ENCODE results near the gene UBA5. TPM values are rescaled to one million over a fixed set of nuclear protein-coding genes. Genes with fewer than 3 reads are reported as not detected.

UBA5 gene
- total and polyA plus RNA-seq, 2 of the 13 experiments (the other 11 are each of a cell fraction or from before 2014, with no cell fraction given), result 30.2 to 46.8 TPM

DNA sequence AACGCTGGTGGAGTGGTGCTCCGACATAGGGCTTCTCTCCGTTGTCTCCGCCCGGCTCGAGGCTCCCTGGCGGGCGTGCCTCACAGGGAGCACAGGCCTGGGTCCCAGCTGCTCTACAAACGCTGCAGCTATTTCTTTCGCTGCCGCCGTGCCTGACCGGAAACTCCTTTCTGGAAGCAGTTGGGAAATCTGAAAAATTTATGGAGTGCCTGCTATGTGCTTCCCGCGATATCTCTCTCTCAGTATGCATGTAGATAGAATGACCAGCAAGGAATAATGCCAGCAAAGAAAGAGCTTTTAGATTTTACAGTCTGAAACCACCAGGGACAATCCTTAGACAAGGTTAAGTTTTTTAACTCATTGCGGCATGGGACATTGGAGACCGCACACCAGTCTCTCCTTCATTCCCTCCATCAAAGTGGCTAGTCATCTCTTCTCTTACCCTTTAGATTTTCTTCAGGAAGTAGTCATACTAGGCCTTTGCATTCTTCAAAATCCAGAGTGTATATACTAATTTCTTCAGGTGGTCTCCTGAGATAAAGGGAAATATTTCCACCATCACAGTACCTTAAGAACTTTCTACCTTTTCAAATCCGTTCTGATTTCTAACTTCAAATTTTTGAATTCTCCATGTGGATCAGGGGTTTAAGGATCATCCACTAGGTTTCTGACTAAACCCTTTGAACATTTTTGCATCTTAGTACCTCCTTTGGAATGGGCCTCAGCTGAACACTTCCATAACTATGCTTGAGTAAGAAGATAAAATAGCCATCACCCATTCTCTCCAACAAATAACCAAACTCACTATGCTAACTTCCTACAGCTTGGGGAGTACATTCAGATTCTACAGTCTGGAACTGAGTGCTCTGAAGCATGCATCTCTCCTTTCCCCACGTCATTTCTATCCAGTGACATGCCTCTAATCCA is 63.2 kb downstream of the UBA5 start (continued):
- TF ChIP-seq ELF1 (CRISPR knock-in tag; IDR thresholded peaks at IDR 0.05), result peak; percentile 48
- TF ChIP-seq ZNF607 (CRISPR knock-in tag; IDR thresholded peaks at IDR 0.05; ENCODE audit: borderline replicate concordance), result no peak
- TF ChIP-seq ZNF326 (CRISPR knock-in tag; IDR thresholded peaks at IDR 0.05; ENCODE audit: borderline replicate concordance), result no peak
- TF ChIP-seq ZNF331 (CRISPR knock-in tag; IDR thresholded peaks at IDR 0.05), result peak; percentile 52; the same call in 1 of the 2 replicates
- TF ChIP-seq ZNF788 (CRISPR knock-in tag; IDR thresholded peaks at IDR 0.05; ENCODE audit: borderline replicate concordance), result peak; percentile 54; the same call in 1 of the 2 replicates
- TF ChIP-seq THAP11 (CRISPR knock-in tag; IDR thresholded peaks at IDR 0.05), result 0 out of 2 replicates have a peak, but pooled peaks have one; percentile 7
- 0 out of 2 replicates have a peak, but pooled peaks have one; percentile 62 for TF ChIP-seq SPEN (CRISPR knock-in tag; IDR thresholded peaks at IDR 0.05; ENCODE audit: low read depth)
- TF ChIP-seq TAF1 (CRISPR knock-in tag; IDR thresholded peaks at IDR 0.05), result peak; percentile 77; the same call in 1 of the 2 replicates
- peak; percentile 44; the same call in 1 of the 2 replicates for TF ChIP-seq HOXA3 (CRISPR knock-in tag; IDR thresholded peaks at IDR 0.05)
- TF ChIP-seq, protein P1, sequence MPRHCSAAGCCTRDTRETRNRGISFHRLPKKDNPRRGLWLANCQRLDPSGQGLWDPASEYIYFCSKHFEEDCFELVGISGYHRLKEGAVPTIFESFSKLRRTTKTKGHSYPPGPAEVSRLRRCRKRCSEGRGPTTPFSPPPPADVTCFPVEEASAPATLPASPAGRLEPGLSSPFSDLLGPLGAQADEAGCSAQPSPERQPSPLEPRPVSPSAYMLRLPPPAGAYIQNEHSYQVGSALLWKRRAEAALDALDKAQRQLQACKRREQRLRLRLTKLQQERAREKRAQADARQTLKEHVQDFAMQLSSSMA (CRISPR knock-in tag; IDR thresholded peaks at IDR 0.05), result no peak
- TF ChIP-seq ZNF703 (CRISPR knock-in tag; IDR thresholded peaks at IDR 0.05; ENCODE audit: borderline replicate concordance), result no peak
- TF ChIP-seq ZNF724P (CRISPR knock-in tag; IDR thresholded peaks at IDR 0.05; ENCODE audit: borderline replicate concordance), result peak; percentile 29; the same call in 1 of the 2 replicates
- TF ChIP-seq ZFY (CRISPR knock-in tag; IDR thresholded peaks at IDR 0.05), result peak; percentile 43; the same call in 1 of the 2 replicates
- 0 out of 2 replicates have a peak, but pooled peaks have one; percentile 52 for TF ChIP-seq ZNF552 (CRISPR knock-in tag; IDR thresholded peaks at IDR 0.05; ENCODE audit: borderline replicate concordance)
- no peak for TF ChIP-seq REXO4 (CRISPR knock-in tag; IDR thresholded peaks at IDR 0.05; ENCODE audit: borderline replicate concordance)
- TF ChIP-seq CEBPG (CRISPR knock-in tag; IDR thresholded peaks at IDR 0.05), result peak; percentile 50; the same call in 1 of the 2 replicates
- no peak for TF ChIP-seq CBX2 (IDR thresholded peaks at IDR 0.05; ENCODE audit: low read depth, low read length)
- no peak for TF ChIP-seq CBX2 (CRISPR knock-in tag; IDR thresholded peaks at IDR 0.05; ENCODE audit: low read depth)
- no peak for TF ChIP-seq MED13 (CRISPR knock-in tag; IDR thresholded peaks at IDR 0.05)
- TF ChIP-seq RXRA (CRISPR knock-in tag; IDR thresholded peaks at IDR 0.05), result peak; percentile 46; the same call in 1 of the 2 replicates
- no peak for TF ChIP-seq ARNTL (CRISPR knock-in tag; IDR thresholded peaks at IDR 0.05)
- TF ChIP-seq, protein P2, sequence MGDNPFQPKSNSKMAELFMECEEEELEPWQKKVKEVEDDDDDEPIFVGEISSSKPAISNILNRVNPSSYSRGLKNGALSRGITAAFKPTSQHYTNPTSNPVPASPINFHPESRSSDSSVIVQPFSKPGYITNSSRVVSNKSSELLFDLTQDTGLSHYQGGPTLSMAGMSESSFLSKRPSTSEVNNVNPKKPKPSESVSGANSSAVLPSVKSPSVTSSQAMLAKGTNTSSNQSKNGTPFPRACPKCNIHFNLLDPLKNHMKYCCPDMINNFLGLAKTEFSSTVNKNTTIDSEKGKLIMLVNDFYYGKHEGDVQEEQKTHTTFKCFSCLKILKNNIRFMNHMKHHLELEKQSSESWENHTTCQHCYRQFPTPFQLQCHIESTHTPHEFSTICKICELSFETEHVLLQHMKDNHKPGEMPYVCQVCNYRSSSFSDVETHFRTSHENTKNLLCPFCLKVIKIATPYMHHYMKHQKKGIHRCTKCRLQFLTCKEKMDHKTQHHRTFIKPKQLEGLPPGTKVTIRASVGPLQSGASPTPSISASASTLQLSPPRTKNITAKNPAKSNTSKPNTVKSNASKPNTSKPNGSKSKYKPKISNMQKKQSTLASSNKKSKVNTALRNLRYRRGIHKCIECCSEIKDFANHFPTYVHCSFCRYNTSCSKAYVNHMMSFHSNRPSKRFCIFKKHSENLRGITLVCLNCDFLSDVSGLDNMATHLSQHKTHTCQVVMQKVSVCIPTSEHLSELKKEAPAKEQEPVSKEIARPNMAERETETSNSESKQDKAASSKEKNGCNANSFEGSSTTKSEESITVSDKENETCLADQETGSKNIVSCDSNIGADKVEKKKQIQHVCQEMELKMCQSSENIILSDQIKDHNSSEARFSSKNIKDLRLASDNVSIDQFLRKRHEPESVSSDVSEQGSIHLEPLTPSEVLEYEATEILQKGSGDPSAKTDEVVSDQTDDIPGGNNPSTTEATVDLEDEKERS (CRISPR knock-in tag; IDR thresholded peaks at IDR 0.05), result no peak
- TF ChIP-seq REPIN1 (CRISPR knock-in tag; IDR thresholded peaks at IDR 0.05; ENCODE audit: borderline replicate concordance, low read depth), result peak; percentile 44; the same call in 1 of the 2 replicates
- TF ChIP-seq, protein P3, sequence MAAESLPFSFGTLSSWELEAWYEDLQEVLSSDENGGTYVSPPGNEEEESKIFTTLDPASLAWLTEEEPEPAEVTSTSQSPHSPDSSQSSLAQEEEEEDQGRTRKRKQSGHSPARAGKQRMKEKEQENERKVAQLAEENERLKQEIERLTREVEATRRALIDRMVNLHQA (CRISPR knock-in tag; IDR thresholded peaks at IDR 0.05), result no peak
- TF ChIP-seq FOXC1 (CRISPR knock-in tag; IDR thresholded peaks at IDR 0.05; ENCODE audit: borderline replicate concordance), result 0 out of 2 replicates have a peak, but pooled peaks have one; percentile 45
- no peak for TF ChIP-seq ZNF839 (CRISPR knock-in tag; IDR thresholded peaks at IDR 0.05; ENCODE audit: borderline replicate concordance)

Data from HepG2 (cell line).